ENCODE results near the gene GTF3C6. TPM values are rescaled to one million over a fixed set of nuclear protein-coding genes. Genes with fewer than 3 reads are reported as not detected.

The GTF3C6 gene
- polyA plus RNA-seq, 1 donor from 2014 or later, result 96.2 TPM

GRCh38 chr6:110951008-110951407, 7.5 kb upstream of the GTF3C6 start:
- Histone ChIP-seq H3K9me2 (ENCODE audit: insufficient read depth, low read length) (no peaks in the 10 kb centered on the region), H3K4me3 (ENCODE audit: low read length) (no peak overlapping the region), H3K9me3 (ENCODE audit: low read length) (no peaks in the 10 kb centered on the region), H3K27me3 (ENCODE audit: insufficient read depth, low read depth, low read length) (no peaks in the 10 kb centered on the region), H3K4me2 (ENCODE audit: low read length) (no peak overlapping the region), H3K79me2 (replicated peaks; ENCODE audit: insufficient read depth, low read length) (no peaks in the 10 kb centered on the region), H3K36me3 (ENCODE audit: insufficient read depth, low read length) (no peaks in the 10 kb centered on the region), H3K27ac (ENCODE audit: low read length) (no peak overlapping the region), H3K9ac (ENCODE audit: low read length) (no peak overlapping the region), H2AFZ (ENCODE audit: low read depth, low read length) (no peak overlapping the region), H4K20me1 (ENCODE audit: insufficient read depth) (no peaks in the 10 kb centered on the region), H3F3A (ENCODE audit: insufficient read depth, low read length, poor library complexity, severe bottlenecking) (no peaks in the 10 kb centered on the region)
- TF ChIP-seq EZH2 (IDR thresholded peaks at IDR 0.05; ENCODE audit: borderline replicate concordance, insufficient read depth, low read length, poor library complexity, severe bottlenecking) (no peak), SMC3 (conservative IDR thresholded peaks at IDR 0.05; ENCODE audit: poor library complexity) (no peak), CTCF (IDR thresholded peaks at IDR 0.05; ENCODE audit: poor library complexity, severe bottlenecking) (no peak), RAD21 (conservative IDR thresholded peaks at IDR 0.05) (no peak), POLR2AphosphoS5 (IDR thresholded peaks at IDR 0.05) (no peak), REST (IDR thresholded peaks at IDR 0.05; ENCODE audit: borderline replicate concordance) (no peak), MXI1 (conservative IDR thresholded peaks at IDR 0.05; ENCODE audit: poor library complexity, severe bottlenecking) (no peak), EP300 (conservative IDR thresholded peaks at IDR 0.05; ENCODE audit: poor library complexity, severe bottlenecking) (no peak), TAF1 (IDR thresholded peaks at IDR 0.05; ENCODE audit: low read depth) (no peak)

DNA sequence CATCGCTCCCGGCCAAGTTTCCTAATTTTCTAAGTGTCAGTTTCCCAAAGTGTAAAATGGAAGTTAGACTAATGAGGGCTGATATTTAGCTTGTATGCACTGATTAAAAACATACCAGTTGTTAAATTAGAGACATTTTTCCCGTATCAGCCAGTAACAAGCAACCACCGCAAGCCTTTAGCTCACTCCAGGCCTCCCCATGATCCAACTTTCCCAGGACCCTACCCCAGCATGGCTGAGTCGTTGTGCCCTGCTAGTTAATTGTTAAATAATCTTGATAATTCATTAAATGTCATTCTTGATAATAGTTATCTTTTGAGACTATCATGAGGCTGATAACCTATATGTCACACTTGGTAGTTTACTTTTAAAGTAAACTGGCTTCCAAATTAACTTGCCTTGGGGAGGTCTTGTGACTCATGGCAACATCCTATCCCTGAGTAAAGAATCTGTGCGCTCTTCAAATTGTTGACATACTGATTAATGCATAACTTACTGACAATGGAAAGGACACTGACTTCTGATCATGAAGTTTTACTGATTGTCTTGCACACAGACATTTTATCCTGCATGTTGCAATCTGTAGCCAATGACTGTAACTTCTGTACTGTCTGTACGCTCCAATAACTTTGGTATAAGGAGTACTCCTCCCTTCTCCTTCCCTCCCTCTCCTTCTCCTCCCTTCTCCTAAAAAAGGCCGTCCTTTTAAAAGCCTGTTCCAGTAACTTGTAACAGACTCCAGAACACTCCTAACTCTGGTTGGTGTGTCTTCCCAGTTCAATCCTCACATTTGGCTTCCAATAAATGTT, 6.3 kb upstream of the GTF3C6 start:
- no peaks in the 10 kb centered on the region for H3F3A ChIP-seq (ENCODE audit: insufficient read depth, low read length, poor library complexity, severe bottlenecking)
- H3K4me3 ChIP-seq (ENCODE audit: low read length), result no peak overlapping the region
- no peak for TF ChIP-seq MXI1 (conservative IDR thresholded peaks at IDR 0.05; ENCODE audit: poor library complexity, severe bottlenecking)
- no peak overlapping the region for H2AFZ ChIP-seq (ENCODE audit: low read depth, low read length)
- no peaks in the 10 kb centered on the region for H3K36me3 ChIP-seq (ENCODE audit: insufficient read depth, low read length)
- H3K27me3 ChIP-seq (ENCODE audit: insufficient read depth, low read depth, low read length), result no peaks in the 10 kb centered on the region
- no peaks in the 10 kb centered on the region for H3K9me2 ChIP-seq (ENCODE audit: insufficient read depth, low read length)
- no peaks in the 10 kb centered on the region for H4K20me1 ChIP-seq (ENCODE audit: insufficient read depth)
- no peak overlapping the region for H3K9ac ChIP-seq (ENCODE audit: low read length)
- H3K4me2 ChIP-seq (ENCODE audit: low read length), result no peak overlapping the region
- H3K9me3 ChIP-seq (ENCODE audit: low read length), result no peaks in the 10 kb centered on the region
- no peak overlapping the region for H3K27ac ChIP-seq (ENCODE audit: low read length)
- H3K79me2 ChIP-seq (replicated peaks; ENCODE audit: insufficient read depth, low read length), result no peaks in the 10 kb centered on the region

All from neural cell (in vitro differentiated cells).